Activated naive CD4-positive, alpha-beta T cell treated with anti-CD3 and anti-CD28 coated beads, Interleukin-2, amount 10 ng/mL, durations not matched to agents 7 days and 5 days (primary cell): Measurements from ENCODE around the gene ZNF273.
A peak's percentile ranks its signal among the peaks of the same experiment; 100 is the strongest.
"Not testable (repeated sequence)": the region's sequence is repeated elsewhere in the genome, so short reads cannot be mapped to it uniquely, and the experiment has no call there.

Source experiments
- CTCF ChIA-PET: fragments of 350-600 bp; sonication (Branson Sonifier 250); formaldehyde crosslinking; loops from one replicate; lab custom pipeline; 2021; ENCODE audit warnings: antibody characterized with exemption; lab: Charles Lee
- DNase-seq: peaks from one replicate; pipeline ENCODE4 v3.0.0-alpha.2; 2020
- H3K27ac Mint-ChIP-seq: one replicate; pipeline ENCODE4 v1.8.0; 2021; ENCODE audit warnings: mild to moderate bottlenecking, moderate library complexity, mixed read lengths
- H3K27me3 Mint-ChIP-seq: one replicate; pipeline ENCODE4 v1.8.0; 2021; ENCODE audit warnings: mild to moderate bottlenecking, mixed read lengths
- H3K36me3 Mint-ChIP-seq: one replicate; pipeline ENCODE4 v1.8.0; 2021; ENCODE audit warnings: mixed read lengths
- H3K4me1 Mint-ChIP-seq: one replicate; pipeline ENCODE4 v1.8.0; 2021; ENCODE audit warnings: mixed read lengths
- H3K4me3 Mint-ChIP-seq: one replicate; pipeline ENCODE4 v1.8.0; 2021; ENCODE audit warnings: mild to moderate bottlenecking, moderate library complexity, mixed read lengths
- H3K9me3 Mint-ChIP-seq: one replicate; pipeline ENCODE4 v1.8.0; 2021; ENCODE audit warnings: mixed read lengths

ZNF273 gene

GRCh38 chr7:64928252-64929187, 25.4 kb downstream of the ZNF273 start:
- DNase-seq, H3K27ac Mint-ChIP-seq, H3K4me3 Mint-ChIP-seq, CTCF ChIA-PET, H3K4me1 Mint-ChIP-seq, H3K27me3 Mint-ChIP-seq: not testable (repeated sequence)
- H3K9me3 Mint-ChIP-seq: peaks cover 52% of the 10 kb centered on the region
- H3K36me3 Mint-ChIP-seq: peaks cover 59% of the 10 kb centered on the region

GRCh38 chr7:64934478-64934877, 31.4 kb downstream of the ZNF273 start:
- no peak for DNase-seq
- Mint-ChIP-seq H3K27ac (no peak overlapping the region), H3K27me3 (no peaks in the 10 kb centered on the region), H3K4me1 (no peaks in the 10 kb centered on the region), H3K9me3 (peaks cover 31% of the 10 kb centered on the region), H3K36me3 (peaks cover 12% of the 10 kb centered on the region), H3K4me3 (no peak overlapping the region)
- CTCF ChIA-PET: no interaction called here

GRCh38 chr7:64938540-64938939, 35.5 kb downstream of the ZNF273 start:
- Mint-ChIP-seq H3K4me3 (no peak overlapping the region), H3K9me3 (peaks cover 24% of the 10 kb centered on the region), H3K4me1 (no peaks in the 10 kb centered on the region), H3K27me3 (no peaks in the 10 kb centered on the region), H3K27ac (no peak overlapping the region), H3K36me3 (peaks cover 5% of the 10 kb centered on the region)
- CTCF ChIA-PET: no interaction called here
- no peak for DNase-seq

GRCh38 chr7:64940021-64940420, 36.9 kb downstream of the ZNF273 start:
- not testable (repeated sequence) for H3K4me1 Mint-ChIP-seq, H3K36me3 Mint-ChIP-seq, H3K27me3 Mint-ChIP-seq, DNase-seq, H3K27ac Mint-ChIP-seq, H3K4me3 Mint-ChIP-seq
- peaks cover 19% of the 10 kb centered on the region for H3K9me3 Mint-ChIP-seq
- CTCF ChIA-PET: interaction anchor here (0.6 kb wide), 1 partner anchor 282 kb away, joined by 3 read pairs; no protein-coding TSS in a partner anchor

GRCh38 chr7:64944667-64945502, 41.8 kb downstream of the ZNF273 start:
- H3K9me3 Mint-ChIP-seq, DNase-seq, H3K4me1 Mint-ChIP-seq, H3K4me3 Mint-ChIP-seq, CTCF ChIA-PET, H3K27ac Mint-ChIP-seq, H3K36me3 Mint-ChIP-seq: not testable (repeated sequence)
- H3K27me3 Mint-ChIP-seq: peaks cover 47% of the 10 kb centered on the region

- Mint-ChIP-seq H3K4me1 (no peaks in the 10 kb centered on the region), H3K36me3 (no peaks in the 10 kb centered on the region), H3K27me3 (peaks cover 47% of the 10 kb centered on the region), H3K27ac (no peak overlapping the region), H3K9me3 (peaks cover 2% of the 10 kb centered on the region), H3K4me3 (no peak overlapping the region)
- DNase-seq: no peak
- CTCF ChIA-PET: interaction anchor here (1.0 kb wide), 1 partner anchor 55 kb away, joined by 3 read pairs; no protein-coding TSS in a partner anchor
Observed at GRCh38 chr7:64945503-64946175, 42.6 kb downstream of the ZNF273 start.

GRCh38 chr7:64946772-64947171, 43.7 kb downstream of the ZNF273 start:
- H3K9me3 Mint-ChIP-seq: peaks cover 2% of the 10 kb centered on the region
- H3K36me3 Mint-ChIP-seq: no peaks in the 10 kb centered on the region
- CTCF ChIA-PET: interaction anchor here (1.0 kb wide), 1 partner anchor 56 kb away, joined by 3 read pairs; no protein-coding TSS in a partner anchor
- no peak overlapping the region for H3K27ac Mint-ChIP-seq
- H3K4me1 Mint-ChIP-seq: no peaks in the 10 kb centered on the region
- no peak overlapping the region for H3K4me3 Mint-ChIP-seq
- DNase-seq: peak; percentile 27
- H3K27me3 Mint-ChIP-seq: peaks cover 47% of the 10 kb centered on the region

GRCh38 chr7:64947252-64948000, 44.4 kb downstream of the ZNF273 start:
- Mint-ChIP-seq H3K4me3 (no peak overlapping the region), H3K27ac (no peak overlapping the region), H3K9me3 (peaks cover 2% of the 10 kb centered on the region), H3K4me1 (no peaks in the 10 kb centered on the region), H3K36me3 (no peaks in the 10 kb centered on the region), H3K27me3 (peaks cover 47% of the 10 kb centered on the region)
- CTCF ChIA-PET: interaction anchor here (1.2 kb wide), 1 partner anchor 361 kb away, joined by 3 read pairs; no protein-coding TSS in a partner anchor
- no peak for DNase-seq

- CTCF ChIA-PET: interaction anchor here (1.5 kb wide), 1 partner anchor 60 kb away, joined by 5 read pairs; no protein-coding TSS in a partner anchor
- H3K4me1 Mint-ChIP-seq, H3K27ac Mint-ChIP-seq, H3K4me3 Mint-ChIP-seq, DNase-seq, H3K9me3 Mint-ChIP-seq, H3K36me3 Mint-ChIP-seq: not testable (repeated sequence)
- H3K27me3 Mint-ChIP-seq: peaks cover 47% of the 10 kb centered on the region
Observed at GRCh38 chr7:64948774-64949173, 45.7 kb downstream of the ZNF273 start.

GRCh38 chr7:64950673-64951072, 47.6 kb downstream of the ZNF273 start:
- CTCF ChIA-PET: interaction anchor here (0.8 to 3.5 kb wide), 2 partner anchors 354 to 357 kb away, joined by 4 to 23 read pairs; no protein-coding TSS in a partner anchor
- H3K36me3 Mint-ChIP-seq, H3K4me3 Mint-ChIP-seq, H3K9me3 Mint-ChIP-seq, DNase-seq, H3K27ac Mint-ChIP-seq, H3K4me1 Mint-ChIP-seq: not testable (repeated sequence)
- peaks cover 34% of the 10 kb centered on the region for H3K27me3 Mint-ChIP-seq

GRCh38 chr7:64951250-64951848, 48.3 kb downstream of the ZNF273 start:
- no peak for DNase-seq
- H3K27ac Mint-ChIP-seq: no peak overlapping the region
- H3K9me3 Mint-ChIP-seq: no peaks in the 10 kb centered on the region
- CTCF ChIA-PET: interaction anchor here (0.8 to 3.5 kb wide), 3 partner anchors 18 to 357 kb away, joined by 3 to 23 read pairs (median 4); no protein-coding TSS in a partner anchor
- no peaks in the 10 kb centered on the region for H3K36me3 Mint-ChIP-seq
- peaks cover 27% of the 10 kb centered on the region for H3K27me3 Mint-ChIP-seq
- H3K4me3 Mint-ChIP-seq: no peak overlapping the region
- H3K4me1 Mint-ChIP-seq: no peaks in the 10 kb centered on the region

- Mint-ChIP-seq H3K9me3 (peaks cover 11% of the 10 kb centered on the region), H3K4me1 (no peaks in the 10 kb centered on the region), H3K27ac (no peak overlapping the region), H3K36me3 (no peaks in the 10 kb centered on the region), H3K27me3 (peaks cover 9% of the 10 kb centered on the region), H3K4me3 (no peak overlapping the region)
- CTCF ChIA-PET: no interaction called here
- DNase-seq: no peak
Observed at GRCh38 chr7:64959072-64959747, 56.1 kb downstream of the ZNF273 start.
